Measurements from ENCODE around the gene MYO5C. TPM values are rescaled to one million over a fixed set of nuclear protein-coding genes. Genes with fewer than 3 reads are reported as not detected.
"Not testable (repeated sequence)": the region's sequence is repeated elsewhere in the genome, so short reads cannot be mapped to it uniquely, and the experiment has no call there.

Gene MYO5C
- total and polyA plus RNA-seq, 5 donors from 2014 or later = 0.60 to 4.1 (median 1.5) TPM

GRCh38 chr15:52290329-52290728, 5.3 kb downstream of the MYO5C start:
- H3K27me3 Mint-ChIP-seq = peaks cover 21% of the 10 kb centered on the region
- peaks cover 8% of the 10 kb centered on the region for H3K27me3 ChIP-seq (ENCODE audit: control insufficient read depth, insufficient read depth, low read length)
- peak overlapping the region in 1 of 3 donors; percentile 32 for H3K27ac Mint-ChIP-seq
- H3K9me3 Mint-ChIP-seq = no peaks in the 10 kb centered on the region
- H3K4me3 Mint-ChIP-seq = no peak overlapping the region
- H3K27ac ChIP-seq (ENCODE audit: insufficient read depth, low read length, poor library complexity, severe bottlenecking) = no peak overlapping the region
- no peak overlapping the region for H3K4me3 ChIP-seq (ENCODE audit: low read depth, low read length)
- H3K4me1 Mint-ChIP-seq = peaks cover 0 to 28% (median 9%) of the 10 kb centered on the region in 4 donors
- peaks cover 6% of the 10 kb centered on the region for H3K4me1 ChIP-seq (ENCODE audit: control insufficient read depth, insufficient read depth, low read length, poor library complexity, severe bottlenecking)
- no peaks in the 10 kb centered on the region for H3K36me3 Mint-ChIP-seq
- DNase-seq (peak in 1 of 3 donors; percentile 62), ATAC-seq (ENCODE audit: low read depth in 2 of 2) (no peak)
- no peaks in the 10 kb centered on the region for H3K9me3 ChIP-seq (ENCODE audit: control insufficient read depth in 2 of 2, low read length in 2 of 2)
- no peaks in the 10 kb centered on the region for H3K36me3 ChIP-seq (ENCODE audit: control insufficient read depth, insufficient read depth, low read length)

- peaks cover 0 to 24% (median 9%) of the 10 kb centered on the region in 4 donors for H3K4me1 Mint-ChIP-seq
- no peaks in the 10 kb centered on the region for H3K36me3 Mint-ChIP-seq
- H3K9me3 Mint-ChIP-seq = no peaks in the 10 kb centered on the region
- H3K4me1 ChIP-seq (ENCODE audit: control insufficient read depth, insufficient read depth, low read length, poor library complexity, severe bottlenecking) = no peaks in the 10 kb centered on the region
- H3K4me3 Mint-ChIP-seq = no peak overlapping the region
- H3K9me3 ChIP-seq (ENCODE audit: control insufficient read depth in 2 of 2, low read length in 2 of 2) = no peaks in the 10 kb centered on the region
- peaks cover 6% of the 10 kb centered on the region for H3K27me3 ChIP-seq (ENCODE audit: control insufficient read depth, insufficient read depth, low read length)
- DNase-seq = no peak
- H3K27ac Mint-ChIP-seq = peak overlapping the region in 2 of 3 donors; percentile 32 to 69
- peaks cover 17% of the 10 kb centered on the region for H3K27me3 Mint-ChIP-seq
- H3K36me3 ChIP-seq (ENCODE audit: control insufficient read depth, insufficient read depth, low read length) = no peaks in the 10 kb centered on the region
- no peak overlapping the region for H3K27ac ChIP-seq (ENCODE audit: insufficient read depth, low read length, poor library complexity, severe bottlenecking)
- no peak overlapping the region for H3K4me3 ChIP-seq (ENCODE audit: low read depth, low read length)
- ATAC-seq (ENCODE audit: low read depth in 2 of 2) = no peak
These were observed 5.9 kb downstream of the MYO5C start for GRCh38 chr15:52289629-52290081.

- Mint-ChIP-seq H3K4me3 (no peak overlapping the region), H3K27ac (no peak overlapping the region), H3K27me3 (peaks cover 12% of the 10 kb centered on the region), H3K9me3 (no peaks in the 10 kb centered on the region), H3K36me3 (no peaks in the 10 kb centered on the region), H3K4me1 (peaks cover 0 to 18% (median 9%) of the 10 kb centered on the region in 4 donors)
- H3K4me1 ChIP-seq (ENCODE audit: control insufficient read depth, insufficient read depth, low read length, poor library complexity, severe bottlenecking) = no peaks in the 10 kb centered on the region
- H3K4me3 ChIP-seq (ENCODE audit: low read depth, low read length) = no peak overlapping the region
- H3K36me3 ChIP-seq (ENCODE audit: control insufficient read depth, insufficient read depth, low read length) = no peaks in the 10 kb centered on the region
- H3K27ac ChIP-seq (ENCODE audit: insufficient read depth, low read length, poor library complexity, severe bottlenecking) = no peak overlapping the region
- ATAC-seq (ENCODE audit: low read depth in 2 of 2) (no peak), DNase-seq (no peak)
- no peaks in the 10 kb centered on the region for H3K9me3 ChIP-seq (ENCODE audit: control insufficient read depth in 2 of 2, low read length in 2 of 2)
- no peaks in the 10 kb centered on the region for H3K27me3 ChIP-seq (ENCODE audit: control insufficient read depth, insufficient read depth, low read length)
These were observed 6.6 kb downstream of the MYO5C start for GRCh38 chr15:52288986-52289385.

- Mint-ChIP-seq H3K36me3 (no peaks in the 10 kb centered on the region), H3K9me3 (no peaks in the 10 kb centered on the region), H3K27ac (no peak overlapping the region), H3K4me3 (no peak overlapping the region), H3K27me3 (peaks cover 7% of the 10 kb centered on the region), H3K4me1 (peaks cover 0 to 14% (median 9%) of the 10 kb centered on the region in 4 donors)
- ATAC-seq (ENCODE audit: low read depth in 2 of 2) = no peak
- Histone ChIP-seq H3K4me1 (ENCODE audit: control insufficient read depth, insufficient read depth, low read length, poor library complexity, severe bottlenecking) (no peaks in the 10 kb centered on the region), H3K9me3 (ENCODE audit: control insufficient read depth in 2 of 2, low read length in 2 of 2) (no peaks in the 10 kb centered on the region), H3K27me3 (ENCODE audit: control insufficient read depth, insufficient read depth, low read length) (no peaks in the 10 kb centered on the region), H3K27ac (ENCODE audit: insufficient read depth, low read length, poor library complexity, severe bottlenecking) (no peak overlapping the region), H3K36me3 (ENCODE audit: control insufficient read depth, insufficient read depth, low read length) (no peaks in the 10 kb centered on the region), H3K4me3 (ENCODE audit: low read depth, low read length) (no peak overlapping the region)
- no peak for DNase-seq
These were observed 7.3 kb downstream of the MYO5C start for GRCh38 chr15:52288051-52288942.

- Mint-ChIP-seq H3K36me3 (no peaks in the 10 kb centered on the region), H3K4me1 (peaks cover 0 to 13% (median 8%) of the 10 kb centered on the region in 4 donors), H3K27ac (no peak overlapping the region), H3K4me3 (no peak overlapping the region), H3K27me3 (peaks cover 4% of the 10 kb centered on the region), H3K9me3 (no peaks in the 10 kb centered on the region)
- ATAC-seq (ENCODE audit: low read depth in 2 of 2) (no peak), DNase-seq (no peak)
- H3K36me3 ChIP-seq (ENCODE audit: control insufficient read depth, insufficient read depth, low read length) = no peaks in the 10 kb centered on the region
- no peaks in the 10 kb centered on the region for H3K4me1 ChIP-seq (ENCODE audit: control insufficient read depth, insufficient read depth, low read length, poor library complexity, severe bottlenecking)
- H3K27me3 ChIP-seq (ENCODE audit: control insufficient read depth, insufficient read depth, low read length) = no peaks in the 10 kb centered on the region
- no peaks in the 10 kb centered on the region for H3K9me3 ChIP-seq (ENCODE audit: control insufficient read depth in 2 of 2, low read length in 2 of 2)
- no peak overlapping the region for H3K27ac ChIP-seq (ENCODE audit: insufficient read depth, low read length, poor library complexity, severe bottlenecking)
- H3K4me3 ChIP-seq (ENCODE audit: low read depth, low read length) = no peak overlapping the region
These were observed 8.5 kb downstream of the MYO5C start for GRCh38 chr15:52287114-52287513.

GRCh38 chr15:52285941-52286340, 9.7 kb downstream of the MYO5C start:
- not testable (repeated sequence) for H3K27ac Mint-ChIP-seq; H3K36me3 Mint-ChIP-seq; H3K27me3 ChIP-seq (ENCODE audit: control insufficient read depth, insufficient read depth, low read length); H3K4me1 ChIP-seq (ENCODE audit: control insufficient read depth, insufficient read depth, low read length, poor library complexity, severe bottlenecking); H3K27me3 Mint-ChIP-seq; H3K4me3 Mint-ChIP-seq; H3K9me3 ChIP-seq (ENCODE audit: control insufficient read depth in 2 of 2, low read length in 2 of 2); H3K36me3 ChIP-seq (ENCODE audit: control insufficient read depth, insufficient read depth, low read length); ATAC-seq (ENCODE audit: low read depth in 2 of 2); H3K27ac ChIP-seq (ENCODE audit: insufficient read depth, low read length, poor library complexity, severe bottlenecking); H3K9me3 Mint-ChIP-seq; H3K4me3 ChIP-seq (ENCODE audit: low read depth, low read length); H3K4me1 Mint-ChIP-seq; DNase-seq

- ATAC-seq (ENCODE audit: low read depth in 2 of 2) = no peak
- DNase-seq = no peak
- Mint-ChIP-seq H3K36me3 (no peaks in the 10 kb centered on the region), H3K27me3 (peaks cover 4% of the 10 kb centered on the region), H3K9me3 (no peaks in the 10 kb centered on the region), H3K4me3 (no peak overlapping the region), H3K27ac (no peak overlapping the region), H3K4me1 (no peaks in the 10 kb centered on the region)
- H3K9me3 ChIP-seq (ENCODE audit: control insufficient read depth in 2 of 2, low read length in 2 of 2) = no peaks in the 10 kb centered on the region
- no peaks in the 10 kb centered on the region for H3K36me3 ChIP-seq (ENCODE audit: control insufficient read depth, insufficient read depth, low read length)
- H3K27me3 ChIP-seq (ENCODE audit: control insufficient read depth, insufficient read depth, low read length) = no peaks in the 10 kb centered on the region
- H3K27ac ChIP-seq (ENCODE audit: insufficient read depth, low read length, poor library complexity, severe bottlenecking) = no peak overlapping the region
- no peaks in the 10 kb centered on the region for H3K4me1 ChIP-seq (ENCODE audit: control insufficient read depth, insufficient read depth, low read length, poor library complexity, severe bottlenecking)
- H3K4me3 ChIP-seq (ENCODE audit: low read depth, low read length) = no peak overlapping the region
These were observed 11.4 kb downstream of the MYO5C start for GRCh38 chr15:52284164-52284563.

- Histone ChIP-seq H3K27me3 (ENCODE audit: control insufficient read depth, insufficient read depth, low read length) (no peaks in the 10 kb centered on the region), H3K27ac (ENCODE audit: insufficient read depth, low read length, poor library complexity, severe bottlenecking) (no peak overlapping the region), H3K4me3 (ENCODE audit: low read depth, low read length) (no peak overlapping the region), H3K36me3 (ENCODE audit: control insufficient read depth, insufficient read depth, low read length) (no peaks in the 10 kb centered on the region), H3K4me1 (ENCODE audit: control insufficient read depth, insufficient read depth, low read length, poor library complexity, severe bottlenecking) (no peaks in the 10 kb centered on the region), H3K9me3 (ENCODE audit: control insufficient read depth in 2 of 2, low read length in 2 of 2) (no peaks in the 10 kb centered on the region)
- H3K4me3 Mint-ChIP-seq = no peak overlapping the region
- no peaks in the 10 kb centered on the region for H3K4me1 Mint-ChIP-seq
- DNase-seq = no peak
- H3K36me3 Mint-ChIP-seq = no peaks in the 10 kb centered on the region
- no peak for ATAC-seq (ENCODE audit: low read depth in 2 of 2)
- H3K27me3 Mint-ChIP-seq = peaks cover 4% of the 10 kb centered on the region
- no peaks in the 10 kb centered on the region for H3K9me3 Mint-ChIP-seq
- H3K27ac Mint-ChIP-seq = no peak overlapping the region
These were observed 12.3 kb downstream of the MYO5C start for GRCh38 chr15:52283281-52283680.
